Panc1 (cell line): ENCODE measurements around the gene PLEKHM2. TPM values are rescaled to one million over a fixed set of nuclear protein-coding genes. Genes with fewer than 3 reads are reported as not detected.

Source experiments
- ATAC-seq: fragments of 200-7000 bp; cut with Tn5 transposase; 2 replicates; pipeline ENCODE4 v1.9.1; 2020; ENCODE audit warnings: mild to moderate bottlenecking, moderate library complexity
- BruUV-seq: library from RNA; stranded (reverse); fragments of 400-500 nt; replicated peaks from 2 replicates; lab custom pipeline; 2021; lab: Mats Ljungman, UMichigan
- CTCF ChIA-PET: fragments of 300-600 bp; sonication (Branson Sonifier 250); formaldehyde crosslinking; loops from one replicate; lab custom pipeline; 2022; ENCODE audit warnings: antibody characterized with exemption; lab: Charles Lee
- POLR2A ChIA-PET: fragments of 300-600 bp; sonication (Branson Sonifier 250); formaldehyde crosslinking; loops from one replicate; lab custom pipeline; 2022; ENCODE audit warnings: antibody characterized with exemption; lab: Charles Lee
- DNase-seq: peaks from one replicate; pipeline ENCODE4 v3.0.0-alpha.2; 2010; ENCODE audit warnings: low read depth, low spot score
- H3K27ac ChIP-seq: 2 replicates; pipeline ENCODE4 v1.5.1; 2011; ENCODE audit warnings: mild to moderate bottlenecking, low read length, inconsistent platforms
- H3K27me3 ChIP-seq: fragments of 200-500 bp; sonication (Bioruptor generic); 2 replicates; pipeline ENCODE4 v1.6.0; 2014; ENCODE audit warnings: low read length, inconsistent platforms; ENCODE audit not compliant: control insufficient read depth, insufficient read depth
- H3K36me3 ChIP-seq: fragments of 200-500 bp; sonication (Bioruptor generic); 2 replicates; pipeline ENCODE4 v1.5.1; 2014; ENCODE audit warnings: inconsistent platforms, mild to moderate bottlenecking, low read length, moderate library complexity; ENCODE audit not compliant: control insufficient read depth, insufficient read depth
- H3K4me1 ChIP-seq: 2 replicates; pipeline ENCODE4 v1.5.1; 2011; ENCODE audit warnings: inconsistent platforms, mild to moderate bottlenecking, low read length, moderate library complexity; ENCODE audit not compliant: control insufficient read depth, insufficient read depth
- H3K4me3 ChIP-seq, 2 experiments: 2 replicates each; pipeline ENCODE4 v1.5.1; 2011 to 2012; ENCODE audit warnings: low read depth in 2 of 2, low read length in 2 of 2, mild to moderate bottlenecking in 2 of 2, inconsistent platforms in 1 of 2, moderate library complexity in 1 of 2
- H3K9me3 ChIP-seq: fragments of 200-500 bp; sonication (Bioruptor generic); 2 replicates; pipeline ENCODE4 v1.5.1; 2014; ENCODE audit warnings: low read depth, mild to moderate bottlenecking, inconsistent platforms, low read length, moderate library complexity; ENCODE audit not compliant: control insufficient read depth, insufficient read depth
- CTCF ChIP-seq: fragments of 450-650 bp; IDR thresholded peaks from 2 replicates; pipeline ENCODE4 v1.5.1; 2017; ENCODE audit warnings: mild to moderate bottlenecking
- POLR2AphosphoS5 ChIP-seq: IDR thresholded peaks from 2 replicates; pipeline ENCODE4 v1.6.1; 2012; ENCODE audit warnings: mild to moderate bottlenecking, low read depth, low read length, moderate library complexity
- REST ChIP-seq, 2 experiments: IDR thresholded peaks; 2 replicates each; pipeline ENCODE4 v1.6.1; 2011 to 2012; ENCODE audit warnings: low read depth in 2 of 2, control low read depth in 1 of 2, low read length in 1 of 2, mild to moderate bottlenecking in 1 of 2, moderate library complexity in 1 of 2; ENCODE audit not compliant: insufficient read depth in 1 of 2
- SIN3A ChIP-seq: IDR thresholded peaks from 2 replicates; pipeline ENCODE4 v1.6.1; 2012; ENCODE audit warnings: low read depth, mild to moderate bottlenecking, low read length, moderate library complexity, borderline replicate concordance; ENCODE audit not compliant: insufficient read depth
- TCF7L2 ChIP-seq: IDR thresholded peaks from 2 replicates; pipeline ENCODE4 v1.6.1; 2011; ENCODE audit warnings: mild to moderate bottlenecking, low read depth, low read length, inconsistent platforms
- in situ Hi-C: cut with HindIII; loops from 2 replicates; pipeline ENCODE4 v1.10.0; 2016; ENCODE audit warnings: low sequenced_read_pairs, low pct_unique_long_range_greater_than_20kb
- intact Hi-C: fragments of 100-400 bp; cut with micrococcal nuclease; formaldehyde crosslinking; loops from one replicate; pipeline ENCODE4 v1.10.0; 2022; ENCODE audit not compliant: unreplicated experiment
- total RNA-seq: library from RNA; stranded (reverse); gene quantifications from one replicate; pipeline ENCODE4 v1.2.1, GENCODE V29; 2021; ENCODE audit not compliant: unreplicated experiment

Gene PLEKHM2
- total RNA-seq, 1 experiment from 2014 or later: 54.6 TPM

- ChIA-PET POLR2A (no interaction called here), CTCF (no interaction called here)
- Histone ChIP-seq H3K36me3 (no peaks in the 10 kb centered on the region), H3K4me1 (peaks cover 3% of the 10 kb centered on the region; the same call in 1 of the 2 replicates), H3K4me3 (no peak overlapping the region), H3K27me3 (no peaks in the 10 kb centered on the region), H3K9me3 (no peaks in the 10 kb centered on the region), H3K27ac (no peak overlapping the region)
- BruUV-seq: no TSS peak
- TF ChIP-seq CTCF (no peak), POLR2AphosphoS5 (no peak), SIN3A (no peak), REST (IDR thresholded peaks at IDR 0.05; ENCODE audit: insufficient read depth in 1 of 2, low read depth in 2 of 2, low read length in 1 of 2) (no peak), TCF7L2 (no peak)
- intact Hi-C loops (no loop called here), in situ Hi-C loops (no loop called here)
- ATAC-seq (peak; percentile 43; the same call in 1 of the 2 replicates), DNase-seq (no peak)
Observed at GRCh38 chr1:15703562-15703961, 19.4 kb downstream of the PLEKHM2 start.

- intact Hi-C loops: no loop called here
- in situ Hi-C loops: no loop called here
- no peak overlapping the region for H3K4me3 ChIP-seq
- POLR2A ChIA-PET: interaction anchor here (0.6 kb wide), 1 partner anchor 417 kb away, joined by 4 read pairs; no protein-coding TSS in a partner anchor
- no TSS peak for BruUV-seq
- no peak for DNase-seq
- no peaks in the 10 kb centered on the region for H3K27me3 ChIP-seq
- no peaks in the 10 kb centered on the region for H3K36me3 ChIP-seq
- no peak overlapping the region for H3K27ac ChIP-seq
- no peaks in the 10 kb centered on the region for H3K9me3 ChIP-seq
- H3K4me1 ChIP-seq: peaks cover 3% of the 10 kb centered on the region; the same call in 1 of the 2 replicates
- CTCF ChIA-PET: no interaction called here
- ATAC-seq: no peak
- TF ChIP-seq REST (IDR thresholded peaks at IDR 0.05; ENCODE audit: insufficient read depth in 1 of 2, low read depth in 2 of 2, low read length in 1 of 2) (no peak), POLR2AphosphoS5 (no peak), TCF7L2 (no peak)
Observed at GRCh38 chr1:15704526-15705183, 20.5 kb downstream of the PLEKHM2 start.
